HepG2 (cell line): Measurements from ENCODE around the gene ZBTB44. TPM values are rescaled to one million over a fixed set of nuclear protein-coding genes. Genes with fewer than 3 reads are reported as not detected.

ENCODE experiments used
- ATF7 ChIP-seq, 2 experiments: fragments of 450-650 bp in 1 of 2; sonication (generic) in 1 of 2; formaldehyde crosslinking in 1 of 2; IDR thresholded peaks; 2 replicates each; pipeline versions ENCODE4 v1.4.0 to v1.6.1; 2016 to 2020; ENCODE audit warnings: antibody characterized with exemption in 1 of 2, mild to moderate bottlenecking in 1 of 2, missing genetic modification reagents in 1 of 2
- CEBPB ChIP-seq: IDR thresholded peaks from 2 replicates; pipeline ENCODE4 v1.6.1; 2011; ENCODE audit warnings: low read depth, low read length, improper control_type of control experiment, borderline replicate concordance
- DNMT1 ChIP-seq: sonication (generic); formaldehyde crosslinking; IDR thresholded peaks from 2 replicates; pipeline ENCODE4 v1.5.1; 2020; ENCODE audit warnings: mild to moderate bottlenecking, missing genetic modification reagents
- EHMT2 ChIP-seq: fragments of 200-600 bp; sonication (generic); IDR thresholded peaks from 2 replicates; pipeline ENCODE4 v1.7.0; 2017; ENCODE audit warnings: antibody characterized with exemption, low read depth, low read length, borderline replicate concordance
- MTERF4 ChIP-seq: sonication (generic); formaldehyde crosslinking; IDR thresholded peaks from 2 replicates; pipeline ENCODE4 v1.8.0; 2023; ENCODE audit warnings: mild to moderate bottlenecking, missing genetic modification reagents
- NR2F2 ChIP-seq: IDR thresholded peaks from 2 replicates; pipeline ENCODE4 v1.6.1; 2012; ENCODE audit warnings: low read depth, inconsistent platforms, borderline replicate concordance
- SP2 ChIP-seq: sonication (generic); formaldehyde crosslinking; IDR thresholded peaks from 2 replicates; pipeline ENCODE4 v1.5.1; 2020; ENCODE audit warnings: mild to moderate bottlenecking, missing genetic modification reagents
- TCF12 ChIP-seq, 2 experiments: fragments of 450-650 bp in 1 of 2; sonication (generic) in 1 of 2; formaldehyde crosslinking in 1 of 2; IDR thresholded peaks; 2 replicates each; pipeline versions ENCODE4 v1.6.1 to v1.8.0; 2017 to 2022; ENCODE audit warnings: antibody characterized with exemption in 1 of 2, mild to moderate bottlenecking in 1 of 2, missing genetic modification reagents in 1 of 2, moderate library complexity in 1 of 2
- TEAD3 ChIP-seq: optimal IDR thresholded peaks from 2 replicates; pipeline ENCODE3; 2016; ENCODE audit warnings: borderline replicate concordance
- ZNF12 ChIP-seq: sonication (generic); formaldehyde crosslinking; IDR thresholded peaks from 2 replicates; pipeline ENCODE4 v1.5.0; 2020; ENCODE audit warnings: missing genetic modification reagents
- ZNF331 ChIP-seq: sonication (generic); formaldehyde crosslinking; IDR thresholded peaks from 2 replicates; pipeline ENCODE4 v1.4.0; 2020; ENCODE audit warnings: missing genetic modification reagents
- ZNF34 ChIP-seq: sonication (generic); formaldehyde crosslinking; IDR thresholded peaks from 2 replicates; pipeline ENCODE4 v1.4.0; 2020; ENCODE audit warnings: mild to moderate bottlenecking, missing genetic modification reagents, borderline replicate concordance
- ZNF44 ChIP-seq: sonication (generic); formaldehyde crosslinking; IDR thresholded peaks from 2 replicates; pipeline ENCODE4 v1.5.1; 2020; ENCODE audit warnings: mild to moderate bottlenecking, missing genetic modification reagents
- ZNF556 ChIP-seq: sonication (generic); formaldehyde crosslinking; IDR thresholded peaks from 2 replicates; pipeline ENCODE4 v1.4.0; 2020; ENCODE audit warnings: mild to moderate bottlenecking, missing genetic modification reagents, borderline replicate concordance
- ZNF589 ChIP-seq: sonication (generic); formaldehyde crosslinking; conservative IDR thresholded peaks from 2 replicates; pipeline ENCODE4 v1.8.0; 2022; ENCODE audit warnings: mild to moderate bottlenecking, moderate library complexity, missing genetic modification reagents
- ZNF629 ChIP-seq: sonication (generic); formaldehyde crosslinking; conservative IDR thresholded peaks from 2 replicates; pipeline ENCODE4 v1.5.0; 2020; ENCODE audit warnings: missing genetic modification reagents
- ZNF772 ChIP-seq: sonication (generic); formaldehyde crosslinking; IDR thresholded peaks from 2 replicates; pipeline ENCODE4 v1.5.0; 2020; ENCODE audit warnings: mild to moderate bottlenecking, missing genetic modification reagents
- ZNF891 ChIP-seq: sonication (generic); formaldehyde crosslinking; IDR thresholded peaks from 2 replicates; pipeline ENCODE4 v1.5.0; 2020; ENCODE audit warnings: mild to moderate bottlenecking, missing genetic modification reagents
- ZSCAN20 ChIP-seq: sonication (generic); formaldehyde crosslinking; IDR thresholded peaks from 2 replicates; pipeline ENCODE4 v1.4.0; 2020; ENCODE audit warnings: missing genetic modification reagents, mild to moderate bottlenecking, borderline replicate concordance
- polyA plus RNA-seq, 8 experiments: library from polyadenylated mRNA; depleted of rRNA in 3 of 8; stranded (reverse) in 7 of 8; unstranded in 1 of 8; fragments of >200 nt; fragmentation: Illumina TruSeq in 4 of 8; extraction: Trizol in 4 of 8; gene quantifications; 2 replicates each; pipeline versions ENCODE4 v1.2.1 to v1.2.3, GENCODE V29; 2011 to 2016; ENCODE audit warnings: low read depth in 4 of 8, missing spikeins in 1 of 8, mixed read lengths in 1 of 8; ENCODE audit not compliant: insufficient read depth in 1 of 8
- total RNA-seq, 5 experiments: library from RNA; depleted of rRNA; stranded (reverse); fragments of >200 nt; fragmentation: Illumina TruSeq; extraction: Trizol; gene quantifications; 2 replicates each; pipeline ENCODE4 v1.2.3, GENCODE V29; 2016; ENCODE audit warnings: low read depth in 1 of 5
- TF ChIP-seq, protein P1 (sequence below): sonication (generic); formaldehyde crosslinking; IDR thresholded peaks from 2 replicates; pipeline ENCODE4 v1.4.0; 2020; ENCODE audit warnings: mild to moderate bottlenecking, missing genetic modification reagents, borderline replicate concordance
- TF ChIP-seq, protein P2 (sequence below): IDR thresholded peaks from 2 replicates; pipeline ENCODE4 v1.6.1; 2016; ENCODE audit warnings: missing compliant biosample characterization, missing genetic modification reagents, borderline replicate concordance

Gene ZBTB44
- total and polyA plus RNA-seq, 2 of the 13 experiments (the other 11 are each of a cell fraction or from before 2014, with no cell fraction given), result 22.8 to 23.6 TPM

GRCh38 chr11:130181295-130182272 is 133.1 kb downstream of the ZBTB44 start (continued):
- TF ChIP-seq ATF7 (IDR thresholded peaks at IDR 0.05) (peak; percentile 42; the same call in 1 of the 2 replicates), ATF7 (CRISPR knock-in tag; IDR thresholded peaks at IDR 0.05) (no peak; the same call in 1 of the 2 replicates), ZSCAN20 (CRISPR knock-in tag) (no peak), EHMT2 (peak; percentile 58; the same call in 1 of the 2 replicates), SP2 (CRISPR knock-in tag) (no peak), ZNF12 (CRISPR knock-in tag) (peak; percentile 58), ZNF331 (0 out of 2 replicates have a peak, but pooled peaks have one; percentile 38), CEBPB (peak; percentile 94), ZNF629 (peak; percentile 35), ZNF44 (CRISPR knock-in tag) (0 out of 2 replicates have a peak, but pooled peaks have one; percentile 10), DNMT1 (no peak), NR2F2 (peak; percentile 70; the same call in 1 of the 2 replicates), ZNF589 (CRISPR knock-in tag) (peak; percentile 55; the same call in 1 of the 2 replicates), MTERF4 (CRISPR knock-in tag) (no peak), TEAD3 (CRISPR knock-in tag) (peak; percentile 31), TCF12 (IDR thresholded peaks at IDR 0.05) (no peak), TCF12 (CRISPR knock-in tag; IDR thresholded peaks at IDR 0.05) (peak; percentile 74; the same call in 1 of the 2 replicates), ZNF34 (CRISPR knock-in tag) (no peak), ZNF556 (CRISPR knock-in tag) (peak; percentile 55; the same call in 1 of the 2 replicates), ZNF891 (CRISPR knock-in tag) (no peak), ZNF772 (CRISPR knock-in tag) (peak; percentile 85)
- TF ChIP-seq, protein P1, sequence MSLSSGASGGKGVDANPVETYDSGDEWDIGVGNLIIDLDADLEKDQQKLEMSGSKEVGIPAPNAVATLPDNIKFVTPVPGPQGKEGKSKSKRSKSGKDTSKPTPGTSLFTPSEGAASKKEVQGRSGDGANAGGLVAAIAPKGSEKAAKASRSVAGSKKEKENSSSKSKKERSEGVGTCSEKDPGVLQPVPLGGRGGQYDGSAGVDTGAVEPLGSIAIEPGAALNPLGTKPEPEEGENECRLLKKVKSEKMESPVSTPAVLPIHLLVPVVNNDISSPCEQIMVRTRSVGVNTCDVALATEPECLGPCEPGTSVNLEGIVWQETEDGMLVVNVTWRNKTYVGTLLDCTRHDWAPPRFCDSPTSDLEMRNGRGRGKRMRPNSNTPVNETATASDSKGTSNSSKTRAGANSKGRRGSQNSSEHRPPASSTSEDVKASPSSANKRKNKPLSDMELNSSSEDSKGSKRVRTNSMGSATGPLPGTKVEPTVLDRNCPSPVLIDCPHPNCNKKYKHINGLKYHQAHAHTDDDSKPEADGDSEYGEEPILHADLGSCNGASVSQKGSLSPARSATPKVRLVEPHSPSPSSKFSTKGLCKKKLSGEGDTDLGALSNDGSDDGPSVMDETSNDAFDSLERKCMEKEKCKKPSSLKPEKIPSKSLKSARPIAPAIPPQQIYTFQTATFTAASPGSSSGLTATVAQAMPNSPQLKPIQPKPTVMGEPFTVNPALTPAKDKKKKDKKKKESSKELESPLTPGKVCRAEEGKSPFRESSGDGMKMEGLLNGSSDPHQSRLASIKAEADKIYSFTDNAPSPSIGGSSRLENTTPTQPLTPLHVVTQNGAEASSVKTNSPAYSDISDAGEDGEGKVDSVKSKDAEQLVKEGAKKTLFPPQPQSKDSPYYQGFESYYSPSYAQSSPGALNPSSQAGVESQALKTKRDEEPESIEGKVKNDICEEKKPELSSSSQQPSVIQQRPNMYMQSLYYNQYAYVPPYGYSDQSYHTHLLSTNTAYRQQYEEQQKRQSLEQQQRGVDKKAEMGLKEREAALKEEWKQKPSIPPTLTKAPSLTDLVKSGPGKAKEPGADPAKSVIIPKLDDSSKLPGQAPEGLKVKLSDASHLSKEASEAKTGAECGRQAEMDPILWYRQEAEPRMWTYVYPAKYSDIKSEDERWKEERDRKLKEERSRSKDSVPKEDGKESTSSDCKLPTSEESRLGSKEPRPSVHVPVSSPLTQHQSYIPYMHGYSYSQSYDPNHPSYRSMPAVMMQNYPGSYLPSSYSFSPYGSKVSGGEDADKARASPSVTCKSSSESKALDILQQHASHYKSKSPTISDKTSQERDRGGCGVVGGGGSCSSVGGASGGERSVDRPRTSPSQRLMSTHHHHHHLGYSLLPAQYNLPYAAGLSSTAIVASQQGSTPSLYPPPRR (CRISPR knock-in tag), result peak; percentile 95
- TF ChIP-seq, protein P2, sequence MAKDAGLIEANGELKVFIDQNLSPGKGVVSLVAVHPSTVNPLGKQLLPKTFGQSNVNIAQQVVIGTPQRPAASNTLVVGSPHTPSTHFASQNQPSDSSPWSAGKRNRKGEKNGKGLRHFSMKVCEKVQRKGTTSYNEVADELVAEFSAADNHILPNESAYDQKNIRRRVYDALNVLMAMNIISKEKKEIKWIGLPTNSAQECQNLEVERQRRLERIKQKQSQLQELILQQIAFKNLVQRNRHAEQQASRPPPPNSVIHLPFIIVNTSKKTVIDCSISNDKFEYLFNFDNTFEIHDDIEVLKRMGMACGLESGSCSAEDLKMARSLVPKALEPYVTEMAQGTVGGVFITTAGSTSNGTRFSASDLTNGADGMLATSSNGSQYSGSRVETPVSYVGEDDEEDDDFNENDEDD (CRISPR knock-in tag), result peak; percentile 50; the same call in 1 of the 2 replicates
